Stimulated activated CD8-positive, alpha-beta memory T cell treated with anti-CD3 and anti-CD28 coated beads, Interleukin-15, amount 100 ng/mL, for 24 hours (primary cell): ENCODE data around the gene UBE2L3.
"Not testable (repeated sequence)": the region's sequence is repeated elsewhere in the genome, so short reads cannot be mapped to it uniquely, and the experiment has no call there.

Experiments
- DNase-seq: peaks from one replicate; pipeline ENCODE4 v3.0.0-alpha.2; 2020; ENCODE audit warnings: low read depth

The UBE2L3 gene

GRCh38 chr22:21602579-21602978 is 35.1 kb downstream of the UBE2L3 start:
- no peak for DNase-seq

- DNase-seq = no peak
Observed at GRCh38 chr22:21603973-21604372, 36.5 kb downstream of the UBE2L3 start.

DNA sequence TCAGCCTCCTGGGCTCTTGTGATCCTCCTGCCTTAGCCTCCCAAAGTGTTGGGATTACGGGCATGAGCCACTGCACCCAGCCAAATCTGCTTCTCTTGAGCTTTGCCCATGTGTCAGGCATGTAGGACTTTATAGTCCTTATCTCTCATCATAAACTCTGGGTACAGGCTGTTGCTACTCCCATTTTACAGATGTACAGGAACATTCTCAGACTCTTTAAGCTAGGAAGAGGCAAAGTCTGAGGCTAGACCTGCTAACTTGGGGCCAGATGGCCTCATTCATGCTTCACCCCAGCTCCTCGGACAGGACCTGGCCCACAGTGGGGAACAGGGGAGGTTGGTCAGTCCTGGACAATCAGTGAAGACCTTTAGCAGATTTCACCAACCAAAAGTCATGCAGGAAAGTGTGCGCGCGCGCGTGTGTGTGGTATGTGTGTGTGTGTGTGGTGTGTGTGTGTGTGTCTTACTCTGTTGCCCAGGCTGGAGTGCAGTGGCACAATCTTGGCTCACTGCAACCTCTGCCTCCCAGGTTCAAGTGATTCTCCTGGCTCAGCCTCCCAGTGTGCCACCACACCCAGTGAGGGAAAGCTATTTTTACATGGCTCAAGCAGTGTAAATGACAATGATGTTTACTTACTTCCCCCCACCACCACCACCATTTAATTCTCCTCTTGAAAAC is 38.5 kb downstream of the UBE2L3 start:
- no peak for DNase-seq

DNA sequence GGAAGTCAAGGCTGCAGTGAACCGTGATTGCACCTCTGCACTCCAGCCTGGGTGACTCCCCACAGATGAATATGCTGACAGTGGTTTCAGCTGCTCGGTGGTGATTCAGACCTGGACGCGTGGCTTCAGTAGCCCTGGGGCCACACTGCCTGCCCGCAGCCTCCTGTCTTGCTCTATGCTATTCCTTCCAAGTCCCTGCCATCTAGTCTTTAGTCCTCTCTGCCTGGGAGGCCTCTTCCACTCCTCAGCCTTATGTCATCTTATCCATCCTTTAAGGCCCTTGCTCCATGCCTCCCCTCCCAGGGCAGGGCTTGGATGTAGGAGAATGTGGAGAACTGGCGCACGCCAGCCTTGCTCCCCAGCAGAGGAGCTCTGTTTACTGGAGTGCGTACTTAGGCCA is 39.3 kb downstream of the UBE2L3 start:
- DNase-seq = no peak

GRCh38 chr22:21609556-21610157 is 42.1 kb downstream of the UBE2L3 start:
- not testable (repeated sequence) for DNase-seq

- no peak for DNase-seq
Observed at GRCh38 chr22:21611210-21611977, 43.9 kb downstream of the UBE2L3 start.

DNA sequence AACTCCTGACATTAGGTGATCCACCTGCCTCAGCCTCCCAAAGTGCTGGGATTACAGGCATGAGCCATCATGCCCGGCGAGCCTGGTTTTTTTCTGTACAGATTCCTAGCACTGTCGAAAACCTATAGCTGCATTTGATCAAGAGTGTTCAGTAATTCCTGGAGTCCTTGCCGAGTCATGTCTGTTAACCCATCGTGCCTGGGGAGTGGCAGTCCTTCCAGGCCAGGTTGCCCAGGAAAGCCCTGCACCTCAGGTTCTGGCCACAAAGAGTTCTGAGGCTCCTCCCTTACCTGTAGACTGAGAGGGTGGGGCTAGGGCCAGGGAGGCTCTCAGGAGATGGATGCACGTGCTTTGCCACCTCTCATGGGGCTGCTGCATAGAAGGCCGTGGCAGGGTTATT is 45.3 kb downstream of the UBE2L3 start:
- DNase-seq = no peak

- no peak for DNase-seq
Observed at GRCh38 chr22:21613553-21614233, 46.2 kb downstream of the UBE2L3 start.

DNA sequence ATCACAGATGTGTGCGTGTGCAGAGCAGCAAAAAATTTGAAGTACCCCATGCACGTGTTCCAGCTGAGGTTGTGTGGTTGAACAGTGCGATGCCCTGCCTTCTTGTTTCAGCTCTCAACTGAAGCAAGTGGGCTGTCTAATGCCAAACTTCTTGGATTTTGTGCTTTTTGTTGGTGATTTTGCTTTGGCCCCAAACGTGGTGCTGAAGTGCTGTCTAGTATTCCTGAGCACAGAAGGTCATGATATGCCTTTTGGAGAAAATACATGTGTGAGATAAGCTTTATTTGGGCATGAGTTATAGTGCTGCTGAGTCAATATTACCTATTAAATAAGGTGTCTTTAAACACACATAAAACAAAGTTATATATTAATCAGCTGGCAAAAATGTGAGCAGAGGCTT is 48.2 kb downstream of the UBE2L3 start:
- no peak for DNase-seq

DNA sequence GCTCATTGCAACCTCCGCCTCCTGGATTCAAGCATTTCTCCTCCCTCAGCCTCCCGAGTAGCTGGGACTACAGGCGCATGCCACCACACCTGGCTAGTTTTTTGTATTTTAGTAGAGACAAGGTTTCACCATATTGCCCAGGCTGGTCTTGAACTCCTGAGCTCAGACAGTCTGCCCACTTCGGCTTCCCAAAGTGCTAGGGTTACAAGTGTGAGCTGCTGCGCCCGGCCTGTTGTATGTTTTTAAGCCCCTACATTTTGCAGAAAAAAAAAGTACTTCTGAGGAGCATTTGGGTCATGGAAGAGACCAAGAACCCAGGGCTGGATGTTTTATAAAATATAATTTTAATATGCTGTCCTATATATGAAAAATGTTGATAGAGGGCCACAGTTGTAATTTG is 49.8 kb downstream of the UBE2L3 start:
- not testable (repeated sequence) for DNase-seq

DNA sequence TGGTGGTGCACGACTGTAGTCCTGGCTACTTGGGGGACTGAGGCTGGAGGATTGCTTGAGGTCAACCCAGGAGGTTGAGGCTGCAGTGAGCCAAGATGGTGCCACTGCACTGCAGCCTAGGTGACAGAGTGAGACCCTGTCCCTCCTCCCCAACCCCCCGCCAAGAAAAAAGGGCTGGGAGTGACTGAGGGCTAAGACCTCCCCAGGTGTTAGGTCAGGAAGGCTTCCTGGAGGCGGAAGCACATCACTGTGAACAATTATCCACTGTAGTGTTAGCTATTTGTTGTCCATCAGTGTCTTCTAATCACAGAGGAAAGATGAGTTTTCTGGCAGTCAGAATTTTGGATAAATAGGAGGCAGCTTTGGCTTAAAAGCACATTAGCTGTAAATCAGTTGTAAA is 53.5 kb downstream of the UBE2L3 start:
- no peak for DNase-seq

GRCh38 chr22:21622011-21622918 is 54.8 kb downstream of the UBE2L3 start:
- no peak for DNase-seq

GRCh38 chr22:21622919-21623647 is 55.6 kb downstream of the UBE2L3 start:
- no peak for DNase-seq

- no peak for DNase-seq
Observed at GRCh38 chr22:21623648-21623970, 56.1 kb downstream of the UBE2L3 start.

GRCh38 chr22:21624120-21624879 is 56.8 kb downstream of the UBE2L3 start:
- DNase-seq = no peak

- no peak for DNase-seq
Observed at GRCh38 chr22:21624880-21625791, 57.6 kb downstream of the UBE2L3 start.

DNA sequence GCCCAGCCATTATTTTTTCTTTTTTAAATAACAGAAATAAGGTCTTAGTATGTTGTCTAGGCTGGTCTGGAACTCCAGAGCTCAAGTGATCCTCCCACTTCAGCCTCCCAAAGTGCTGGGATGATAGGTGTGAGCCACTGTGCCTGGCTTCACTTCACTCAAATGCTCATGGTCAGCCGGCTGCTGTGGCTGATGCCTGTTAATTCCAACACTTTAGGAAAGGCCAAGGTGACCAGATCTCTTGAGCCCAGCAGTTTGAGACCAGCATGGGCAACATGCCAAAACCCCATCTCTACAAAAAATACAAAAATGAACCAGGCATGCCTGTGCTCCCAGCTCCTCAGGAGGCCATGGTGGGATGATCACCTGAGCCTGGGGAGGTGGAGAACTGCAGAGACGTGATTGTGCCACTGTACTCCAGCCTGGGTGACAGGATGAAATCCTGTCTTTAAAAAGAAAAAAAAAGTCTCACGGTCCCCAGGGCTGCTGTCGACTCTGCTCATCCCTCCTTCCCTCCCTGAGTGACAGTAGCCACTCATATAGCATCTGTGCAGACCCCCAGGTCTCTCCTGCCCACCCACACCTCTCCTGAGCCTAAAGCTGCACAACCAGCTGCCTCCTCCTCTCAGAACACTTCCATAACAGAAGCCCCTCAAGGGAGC is 58.7 kb downstream of the UBE2L3 start:
- no peak for DNase-seq

DNA sequence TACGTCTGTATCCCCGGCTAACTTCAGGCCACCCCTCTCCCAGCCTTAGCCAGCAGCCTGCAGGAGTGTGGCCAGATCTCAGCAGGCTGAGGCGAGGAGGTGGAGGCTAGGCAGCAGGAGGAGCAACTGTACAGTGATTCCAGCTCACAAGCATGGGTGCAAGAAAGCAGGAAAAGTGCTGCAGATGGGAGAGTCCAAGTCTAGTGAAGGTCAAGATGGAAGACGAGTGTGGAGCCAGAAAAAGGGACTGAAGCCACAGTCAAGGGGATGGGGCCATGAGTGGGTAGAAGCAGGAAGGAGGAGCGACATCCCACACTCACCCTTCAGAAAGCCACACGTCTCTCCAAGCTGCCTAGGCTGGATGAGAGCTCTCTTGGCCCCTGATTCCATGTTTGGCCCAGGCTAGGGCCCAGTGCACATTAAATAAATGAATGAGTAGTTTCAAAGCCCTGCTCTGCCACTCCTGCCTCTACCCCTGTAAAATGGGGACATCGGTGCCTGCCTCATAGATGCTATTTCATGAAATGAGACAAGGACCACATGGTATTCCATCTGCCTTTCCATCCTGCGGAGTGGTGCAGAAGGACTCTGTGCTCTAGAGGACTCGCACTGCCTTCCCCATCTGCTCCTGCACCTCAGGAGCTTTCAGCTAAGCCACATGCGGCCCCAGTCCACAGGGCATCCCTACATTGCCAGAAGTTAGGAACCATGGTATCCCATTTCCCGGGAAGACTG is 59.4 kb downstream of the UBE2L3 start:
- DNase-seq = no peak
